HG03139 (cell line): ENCODE data around the gene TUBGCP6.
"Not testable (repeated sequence)": the region's sequence is repeated elsewhere in the genome, so short reads cannot be mapped to it uniquely, and the experiment has no call there.

Source experiments
- ATAC-seq: cut with Tn5 transposase; IDR thresholded peaks from one replicate; pipeline ENCODE4 v1.9.1; 2021; ENCODE audit not compliant: unreplicated experiment

TUBGCP6 gene

DNA sequence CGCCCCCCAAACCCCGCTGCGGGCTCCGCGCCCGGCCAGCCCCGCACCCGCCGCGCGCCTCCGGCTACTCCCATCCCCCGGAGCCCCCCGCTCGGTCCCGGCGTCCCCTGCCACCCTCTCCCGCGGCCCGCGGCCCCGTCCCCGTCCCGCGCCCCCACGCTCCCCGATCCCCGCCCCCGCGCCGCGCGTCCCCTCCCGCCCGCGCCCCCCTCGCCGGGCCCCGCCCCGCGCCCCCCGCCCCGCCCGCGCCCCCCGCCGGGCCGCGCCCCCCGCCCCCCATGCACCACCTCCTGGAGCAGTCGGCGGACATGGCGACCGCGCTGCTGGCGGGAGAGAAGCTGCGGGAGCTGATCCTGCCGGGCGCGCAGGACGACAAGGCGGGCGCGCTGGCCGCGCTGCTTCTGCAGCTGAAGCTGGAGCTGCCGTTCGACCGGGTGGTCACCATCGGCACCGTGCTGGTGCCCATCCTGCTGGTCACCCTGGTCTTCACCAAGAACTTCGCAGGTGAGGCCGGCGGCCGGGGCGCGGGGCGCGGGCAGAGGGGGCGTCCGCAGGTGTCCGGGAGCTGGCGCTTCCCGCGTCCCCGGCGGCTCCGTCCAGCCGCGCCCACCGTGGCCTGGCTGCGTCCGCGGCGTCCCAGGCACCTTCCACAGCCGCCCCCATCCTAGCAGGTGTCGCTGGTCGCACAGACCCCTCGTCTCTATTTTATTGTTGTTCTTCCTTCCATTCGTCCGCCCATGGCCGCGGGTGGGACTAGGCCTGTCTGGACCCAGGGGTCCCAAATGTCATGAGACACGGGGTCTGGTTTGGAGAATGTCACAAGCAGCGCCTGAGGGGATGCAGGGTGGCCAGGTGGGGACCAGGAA lies 74.1 kb downstream of the TUBGCP6 start, which contains the start of gene PANX2:
Gene PANX2 (plus strand): TSS at position 279 of the 866 bp plus-strand sequence. CDS start 0 bp downstream, at position 279.
- ATAC-seq = no peak

DNA sequence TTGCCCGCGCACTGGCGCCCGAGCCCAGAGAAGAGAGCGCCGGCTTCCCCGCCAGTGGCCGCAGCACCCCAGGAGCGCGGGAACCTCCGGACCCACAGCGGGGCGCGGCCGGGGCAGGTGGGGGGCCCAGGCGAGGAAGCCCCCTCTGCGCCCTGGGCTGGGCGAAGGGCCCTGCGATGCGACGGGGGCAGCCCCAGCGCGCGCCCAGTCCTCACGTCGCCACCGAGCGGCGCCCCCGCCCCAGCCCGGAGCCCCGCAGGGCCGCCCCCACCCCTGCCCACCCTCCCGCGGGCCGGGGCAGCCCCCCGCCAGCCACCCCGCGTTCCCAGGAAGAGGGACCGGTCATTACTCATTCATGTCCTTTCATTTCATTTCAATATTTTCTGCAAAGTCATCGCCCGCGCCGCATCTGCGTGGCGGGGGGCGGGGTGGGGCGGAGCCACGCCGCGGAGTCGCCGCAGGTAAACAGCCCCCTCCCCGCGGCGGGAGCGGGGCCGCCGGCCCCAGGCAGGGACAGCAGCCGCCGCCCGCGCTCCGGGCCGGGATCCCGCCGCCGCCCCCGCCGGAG lies 75.0 kb downstream of the TUBGCP6 start:
- ATAC-seq = no peak

DNA sequence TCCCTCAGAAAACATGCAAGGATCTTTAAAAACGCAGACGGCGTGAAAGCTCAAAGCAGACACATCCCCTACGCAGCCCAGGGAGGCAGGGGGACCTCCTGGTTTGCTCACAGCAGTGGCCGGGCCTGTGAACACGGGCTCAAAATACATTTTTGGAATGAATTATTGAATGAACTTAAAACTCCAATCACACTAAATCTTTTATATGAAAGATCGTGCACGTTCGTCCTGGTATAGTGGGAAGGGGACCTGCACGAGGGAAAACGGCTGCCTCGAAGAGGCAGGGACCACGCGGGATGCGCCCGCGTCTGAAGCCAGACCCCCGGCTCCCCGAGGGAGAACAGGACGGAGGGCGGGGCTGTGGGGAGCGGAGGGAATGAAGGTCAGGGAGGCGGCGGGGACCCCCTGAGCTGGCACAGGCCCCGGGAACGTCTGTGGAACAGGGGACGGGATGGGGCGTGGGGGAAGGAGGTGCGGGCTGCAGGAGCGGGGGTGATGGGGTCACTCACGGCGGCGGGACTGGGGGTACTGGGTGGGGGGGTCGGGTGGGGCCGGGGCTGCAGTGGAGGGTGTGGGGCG lies 75.6 kb downstream of the TUBGCP6 start:
- no peak for ATAC-seq

DNA sequence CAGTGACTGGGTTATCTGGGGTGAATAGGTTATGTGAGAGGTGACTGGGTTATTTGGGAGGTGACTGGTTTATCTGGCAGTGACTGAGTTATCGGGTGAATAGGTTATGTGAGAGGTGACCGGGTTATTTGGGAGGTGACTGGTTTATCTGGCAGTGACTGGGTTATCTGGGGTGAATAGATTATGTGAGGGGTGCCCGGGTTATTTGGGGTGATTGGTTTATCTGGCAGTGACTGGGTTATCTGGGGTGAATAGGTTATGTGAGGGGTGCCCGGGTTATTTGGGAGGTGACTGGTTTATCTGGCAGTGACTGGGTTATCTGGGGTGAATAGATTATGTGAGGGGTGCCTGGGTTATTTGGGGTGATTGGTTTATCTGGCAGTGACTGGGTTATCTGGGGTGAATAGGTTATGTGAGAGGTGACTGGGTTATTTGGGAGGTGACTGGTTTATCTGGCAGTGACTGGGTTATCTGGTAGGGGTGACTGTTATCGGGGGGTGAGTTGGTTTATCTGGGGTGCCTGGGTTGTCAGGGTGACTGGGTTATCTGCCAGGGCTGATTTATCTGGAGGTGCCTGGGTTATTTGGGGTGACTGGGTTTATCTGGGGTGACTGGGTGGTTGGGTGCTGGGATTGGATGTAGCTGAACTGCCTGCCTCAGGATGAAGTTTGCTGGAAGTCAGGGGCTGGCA lies 76.2 kb downstream of the TUBGCP6 start:
- ATAC-seq = not testable (repeated sequence)

DNA sequence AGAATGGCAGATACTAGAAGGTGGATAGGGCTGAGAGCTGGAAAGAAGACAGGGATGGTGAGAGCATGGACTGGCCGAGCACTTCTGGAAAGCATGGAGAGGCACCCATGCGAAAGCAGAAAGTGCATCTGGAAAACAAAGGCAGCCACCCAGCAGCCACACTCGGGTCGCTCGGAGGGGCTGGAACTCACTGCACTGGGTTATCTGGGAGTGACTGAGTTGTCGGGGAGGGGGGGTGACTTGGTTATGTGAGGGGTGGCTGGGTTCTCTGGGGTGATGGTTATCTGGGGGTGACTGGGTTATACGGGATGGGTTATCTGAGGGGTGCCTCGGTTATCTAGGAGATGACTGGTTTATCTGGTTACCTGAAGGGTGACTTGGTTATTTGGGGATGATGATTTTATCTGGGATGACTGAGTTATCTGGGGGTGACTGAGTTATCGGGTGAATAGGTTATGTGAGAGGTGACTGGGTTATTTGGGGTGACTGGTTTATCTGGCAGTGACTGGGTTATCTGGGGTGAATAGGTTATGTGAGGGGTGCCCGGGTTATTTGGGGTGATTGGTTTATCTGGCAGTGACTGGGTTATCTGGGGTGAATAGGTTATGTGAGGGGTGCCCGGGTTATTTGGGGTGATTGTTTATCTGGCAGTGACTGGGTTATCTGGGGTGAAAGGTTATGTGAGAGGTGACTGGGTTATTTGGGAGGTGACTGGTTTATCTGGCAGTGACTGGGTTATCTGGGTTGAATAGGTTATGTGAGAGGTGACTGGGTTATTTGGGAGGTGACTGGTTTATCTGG lies 76.9 kb downstream of the TUBGCP6 start:
- no peak for ATAC-seq
